NCI-H1417 (cell line): ENCODE results near the gene GINS3.

Source experiments
- DNase-seq, 3 experiments: peaks; one replicate each; lab custom pipeline; 2025; lab: John Stamatoyannopoulos, UW

Gene GINS3

GRCh38 chr16:58425756-58426494 is 33.7 kb downstream of the GINS3 start:
- DNase-seq = no peak

GRCh38 chr16:58426966-58427365 is 34.7 kb downstream of the GINS3 start:
- DNase-seq = peak in 1 of 3 experiments; percentile 25

GRCh38 chr16:58428621-58429542 is 36.6 kb downstream of the GINS3 start:
- no peak for DNase-seq

GRCh38 chr16:58430718-58431117 is 38.4 kb downstream of the GINS3 start:
- DNase-seq = no peak

DNA sequence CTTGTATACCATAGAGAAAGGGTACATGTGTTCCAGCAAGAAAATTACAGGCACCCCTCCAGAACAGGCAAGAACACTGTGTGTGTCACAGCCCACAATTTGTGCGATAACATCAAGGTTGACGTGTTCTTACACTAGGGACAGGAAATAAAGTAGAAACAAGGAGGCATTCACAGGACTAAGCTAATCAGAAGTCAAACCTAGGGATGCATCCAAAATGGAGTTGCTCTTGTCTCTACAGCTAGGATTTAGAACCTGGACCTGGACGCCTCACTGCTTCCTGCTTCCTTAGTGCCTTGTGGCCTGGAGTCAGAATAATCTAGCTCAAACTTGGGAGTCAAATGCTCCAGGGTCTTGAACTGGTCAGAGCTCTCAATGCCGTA is 41.3 kb downstream of the GINS3 start:
- no peak for DNase-seq

GRCh38 chr16:58435779-58436178 is 43.5 kb downstream of the GINS3 start:
- no peak for DNase-seq

DNA sequence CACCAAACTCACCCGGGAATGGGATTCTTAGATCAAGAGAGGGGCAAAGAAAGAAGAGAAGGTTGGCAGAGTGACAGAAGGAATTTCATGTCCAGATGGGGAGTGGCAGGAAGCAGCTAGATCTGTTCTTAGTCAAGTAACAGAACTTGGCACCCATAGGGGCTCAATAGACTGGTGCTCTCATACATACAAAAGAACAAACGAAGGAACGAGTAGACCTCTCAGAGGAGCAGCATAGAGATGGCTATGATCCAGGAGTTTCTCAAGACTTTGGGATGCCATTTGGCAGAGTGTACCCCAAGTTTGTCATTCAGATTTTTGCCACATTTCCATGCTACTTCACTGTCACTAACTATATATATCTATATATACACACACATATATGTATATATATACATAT is 47.9 kb downstream of the GINS3 start:
- no peak for DNase-seq

- no peak for DNase-seq
These were observed 50.3 kb downstream of the GINS3 start for GRCh38 chr16:58442547-58442946.

GRCh38 chr16:58443783-58444182 is 51.5 kb downstream of the GINS3 start:
- DNase-seq = no peak

DNA sequence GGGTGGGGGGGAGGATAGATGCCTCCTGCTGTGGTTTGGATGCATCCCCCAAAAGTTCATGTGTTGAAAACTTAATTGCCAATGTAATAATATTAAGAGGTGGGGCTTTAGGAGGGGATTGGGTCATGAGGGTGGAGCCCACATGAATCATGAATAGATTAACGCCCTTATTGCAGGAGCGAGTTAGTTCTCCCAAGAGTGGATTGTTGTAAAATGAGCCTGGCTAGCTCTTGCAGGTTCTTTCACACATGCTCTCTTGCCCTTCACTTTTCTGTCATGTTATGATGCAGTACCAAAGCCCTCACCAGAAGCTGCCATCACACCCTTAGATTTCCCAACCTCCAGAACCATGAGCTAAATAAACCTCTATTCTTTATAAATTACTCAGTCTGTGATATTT is 52.0 kb downstream of the GINS3 start:
- no peak for DNase-seq

- peak in 1 of 3 experiments; percentile 43 for DNase-seq
These were observed 56.6 kb downstream of the GINS3 start for GRCh38 chr16:58448890-58449289.

DNA sequence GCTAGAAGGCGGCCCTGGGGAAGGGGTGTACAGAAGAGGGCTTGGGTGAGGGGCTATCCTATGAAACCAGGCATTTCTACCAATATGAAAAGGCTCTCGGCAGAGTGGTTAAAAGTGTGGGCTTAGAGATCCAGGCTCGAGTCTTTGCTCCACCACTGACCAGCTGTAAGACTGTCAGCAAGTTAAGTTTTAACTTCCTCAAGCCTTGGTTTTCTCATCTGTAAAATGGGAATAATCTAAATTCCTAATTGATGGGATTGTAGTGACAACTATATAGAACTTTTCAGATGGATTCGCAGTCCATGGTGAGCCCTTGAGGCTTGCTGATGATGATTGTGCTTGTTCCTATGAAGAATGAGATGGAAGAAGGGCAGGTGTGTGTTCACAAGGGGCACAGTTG is 57.0 kb downstream of the GINS3 start:
- DNase-seq = no peak

GRCh38 chr16:58449768-58450167 is 57.5 kb downstream of the GINS3 start:
- no peak for DNase-seq

DNA sequence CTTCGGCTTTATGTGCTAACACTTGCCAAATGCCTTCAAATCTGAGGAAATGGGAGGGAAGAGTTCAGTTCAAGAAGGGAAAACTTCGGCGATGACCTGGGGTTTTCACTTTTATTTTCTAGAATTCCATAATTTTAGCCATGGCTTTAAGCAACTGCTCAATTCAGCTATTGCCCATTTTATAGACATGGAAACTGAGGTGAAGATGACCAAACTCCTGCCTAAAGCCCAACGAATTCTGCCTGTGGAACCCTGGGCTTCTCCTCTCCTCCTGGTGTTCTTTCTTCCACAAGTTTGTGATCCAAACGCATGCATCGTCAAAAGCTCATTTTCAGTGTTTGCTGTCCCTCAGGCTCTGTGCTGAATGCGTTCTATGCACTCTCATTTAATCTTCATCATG is 58.3 kb downstream of the GINS3 start:
- DNase-seq = no peak

GRCh38 chr16:58451265-58451689 is 59.0 kb downstream of the GINS3 start:
- DNase-seq = no peak

DNA sequence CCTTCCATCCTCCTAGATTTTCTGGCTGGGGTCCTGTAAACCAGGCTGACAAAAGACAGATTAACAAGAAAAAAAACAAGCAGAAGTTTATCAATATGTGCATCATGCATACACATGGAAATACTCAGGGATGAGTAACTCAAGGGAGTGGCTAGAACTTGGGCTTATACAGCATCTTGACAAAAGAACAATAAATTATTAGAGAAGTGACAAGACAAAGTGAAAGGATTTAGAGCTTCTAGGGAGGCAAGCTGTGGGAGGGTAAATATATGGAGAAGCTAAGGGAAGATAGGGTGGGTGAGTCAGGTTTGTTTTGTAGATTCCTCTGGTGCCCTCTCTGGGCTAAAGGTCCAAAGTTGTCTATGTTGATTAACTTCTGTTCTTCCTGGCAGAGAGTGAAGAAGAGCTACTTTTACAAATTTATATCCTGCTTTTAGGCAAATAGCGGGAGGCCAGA is 59.7 kb downstream of the GINS3 start:
- no peak for DNase-seq

DNA sequence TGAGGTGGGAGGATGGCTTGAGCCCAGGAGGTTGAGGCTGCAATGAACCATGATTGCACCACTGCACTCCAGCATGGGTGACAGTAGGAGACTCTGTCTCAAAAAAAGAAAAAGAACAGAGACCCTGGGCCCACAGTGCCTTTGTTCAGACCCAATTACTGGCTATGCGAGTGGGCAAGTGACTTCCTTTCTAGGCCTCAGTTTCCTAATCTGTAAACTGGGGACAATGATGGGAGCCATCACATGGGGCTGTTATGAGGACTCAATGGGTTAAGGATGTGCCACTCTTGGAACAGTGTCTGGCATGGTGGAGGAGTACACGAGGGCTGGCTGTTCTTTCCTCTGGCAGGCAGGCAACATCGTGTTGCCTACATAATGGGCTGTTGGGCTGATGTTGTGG is 60.4 kb downstream of the GINS3 start:
- no peak for DNase-seq

- no peak for DNase-seq
These were observed 61.9 kb downstream of the GINS3 start for GRCh38 chr16:58454178-58454577.

DNA sequence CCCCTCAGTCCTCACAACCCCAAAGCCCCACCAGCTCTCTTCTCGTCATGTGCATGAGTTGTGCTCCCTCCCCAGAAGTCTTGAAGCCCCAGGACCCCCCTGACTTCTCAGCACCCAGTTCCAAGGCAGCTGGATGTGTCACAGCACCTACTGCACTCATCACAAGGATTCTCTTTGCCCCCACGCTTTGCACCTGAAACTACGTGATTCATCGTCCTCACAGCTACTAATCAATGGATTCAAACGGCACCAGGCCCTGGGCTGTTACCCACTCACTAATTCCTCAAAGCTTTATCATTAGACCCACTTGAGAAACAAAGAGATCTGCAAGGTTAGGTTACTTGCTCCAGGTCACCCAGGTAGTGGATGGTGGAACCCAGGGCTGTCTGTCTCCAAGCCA is 62.6 kb downstream of the GINS3 start:
- DNase-seq = no peak
